HCT116 (cell line): Measurements from ENCODE around the gene SLC6A18. TPM values are rescaled to one million over a fixed set of nuclear protein-coding genes. Genes with fewer than 3 reads are reported as not detected.

Source experiments
- ATAC-seq: fragments of 200-7000 bp; cut with Tn5 transposase; 2 replicates; pipeline ENCODE4 v1.9.1; 2020; ENCODE audit warnings: mild to moderate bottlenecking, moderate library complexity
- BruUV-seq: library from RNA; stranded (reverse); fragments of 400-500 nt; replicated peaks from 2 replicates; lab custom pipeline; 2021; lab: Mats Ljungman, UMichigan
- CTCF ChIA-PET: fragments of 300-600 bp; sonication (Branson Sonifier 250); formaldehyde crosslinking; loops from one replicate; lab custom pipeline; 2021; ENCODE audit warnings: antibody characterized with exemption; lab: Charles Lee
- POLR2A ChIA-PET: fragments of 300-600, 350-600 bp; sonication (Branson Sonifier 250); formaldehyde crosslinking; loops from one replicate; lab custom pipeline; 2021; ENCODE audit warnings: antibody characterized with exemption; lab: Charles Lee
- RAD21 ChIA-PET, 2 experiments: fragments of 300-600 bp; sonication (Branson Sonifier 250); formaldehyde crosslinking; loops; one replicate each; lab custom pipeline; 2023; ENCODE audit warnings: low total read pairs in 2 of 2; ENCODE audit not compliant: uncharacterized antibody in 2 of 2, unreplicated experiment in 2 of 2, low non-redundant PET in 1 of 2; lab: Charles Lee
- DNase-seq: peaks from one replicate; pipeline ENCODE4 v3.0.0-alpha.2; 2010; ENCODE audit warnings: low read depth, low spot score
- H2AFZ ChIP-seq: fragments of 200-600 bp; shearing (Covaris generic), sonication (generic); 2 replicates; pipeline ENCODE4 v1.6.1; 2017; ENCODE audit warnings: low read depth, mixed run types, mixed read lengths, antibody characterized with exemption, low read length; ENCODE audit not compliant: poor library complexity, severe bottlenecking
- H3K27ac ChIP-seq: 2 replicates; pipeline ENCODE4 v1.5.1; 2012; ENCODE audit warnings: low read depth, low read length
- H3K27me3 ChIP-seq: fragments of 200-600 bp; sonication (generic); 2 replicates; pipeline ENCODE4 v1.6.1; 2016; ENCODE audit warnings: mixed run types, low read length, mixed read lengths; ENCODE audit not compliant: insufficient read depth
- H3K36me3 ChIP-seq, 2 experiments: fragments of 200-500 bp in 1 of 2; fragments of 200-600 bp in 1 of 2; sonication (Bioruptor generic) in 1 of 2; sonication (generic) in 1 of 2; 2 replicates each; pipeline versions ENCODE4 v1.5.1 to v1.6.1; 2014 to 2016; ENCODE audit warnings: low read length in 2 of 2, inconsistent platforms in 1 of 2, mixed read lengths in 1 of 2, mixed run types in 1 of 2; ENCODE audit not compliant: insufficient read depth in 2 of 2, control insufficient read depth in 1 of 2
- H3K4me1 ChIP-seq, 2 experiments: fragments of 200-600 bp in 1 of 2; sonication (generic) in 1 of 2; 2 replicates each; pipeline versions ENCODE4 v1.5.1 to v1.6.1; 2012 to 2017; ENCODE audit warnings: low read length in 2 of 2, inconsistent platforms in 1 of 2, mild to moderate bottlenecking in 1 of 2, mixed read lengths in 1 of 2, mixed run types in 1 of 2, moderate library complexity in 1 of 2; ENCODE audit not compliant: insufficient read depth in 2 of 2, control insufficient read depth in 1 of 2
- H3K4me2 ChIP-seq: fragments of 200-600 bp; sonication (generic); 2 replicates; pipeline ENCODE4 v1.6.1; 2017; ENCODE audit warnings: mixed run types, low read length, mixed read lengths
- H3K4me3 ChIP-seq, 2 experiments: fragments of 200-600 bp in 1 of 2; sonication (generic) in 1 of 2; replicated peaks in 1 of 2; 2 replicates each; pipeline ENCODE4 v1.5.1; 2011 to 2016; ENCODE audit warnings: low read length in 2 of 2, control low read depth in 1 of 2, low read depth in 1 of 2, mild to moderate bottlenecking in 1 of 2, mixed read lengths in 1 of 2, mixed run types in 1 of 2
- H3K79me2 ChIP-seq: fragments of 200-600 bp; sonication (generic); 2 replicates; pipeline ENCODE4 v1.6.1; 2017; ENCODE audit warnings: mild to moderate bottlenecking, mixed run types, low read length, moderate library complexity, mixed read lengths; ENCODE audit not compliant: insufficient read depth
- H3K9ac ChIP-seq: fragments of 200-600 bp; sonication (generic); 2 replicates; pipeline ENCODE4 v1.6.1; 2016; ENCODE audit warnings: low read length, mixed read lengths
- H3K9me2 ChIP-seq: fragments of 200-600 bp; sonication (generic), shearing (Covaris generic); 2 replicates; pipeline ENCODE4 v1.6.1; 2017; ENCODE audit warnings: mixed run types, mild to moderate bottlenecking, moderate library complexity; ENCODE audit not compliant: insufficient read depth
- H3K9me3 ChIP-seq, 2 experiments: fragments of 200-500 bp in 1 of 2; fragments of 200-600 bp in 1 of 2; sonication (Bioruptor generic) in 1 of 2; sonication (generic) in 1 of 2; 2 replicates each; pipeline ENCODE4 v1.6.1; 2014 to 2017; ENCODE audit warnings: low read length in 2 of 2, mixed read lengths in 2 of 2, inconsistent platforms in 1 of 2, low read depth in 1 of 2, mild to moderate bottlenecking in 1 of 2, mixed run types in 1 of 2, moderate library complexity in 1 of 2; ENCODE audit not compliant: control insufficient read depth in 1 of 2, insufficient read depth in 1 of 2
- H4K20me1 ChIP-seq: fragments of 200-600 bp; sonication (generic), shearing (Covaris generic); 2 replicates; pipeline ENCODE4 v1.6.1; 2017; ENCODE audit warnings: mixed run types, mild to moderate bottlenecking, moderate library complexity; ENCODE audit not compliant: insufficient read depth
- EGR1 ChIP-seq: IDR thresholded peaks from 2 replicates; pipeline ENCODE4 v1.6.1; 2012; ENCODE audit warnings: low read depth
- POLR2A ChIP-seq: IDR thresholded peaks from 2 replicates; pipeline ENCODE4 v1.7.0; 2011; ENCODE audit warnings: borderline replicate concordance; ENCODE audit not compliant: insufficient read depth, insufficient read length; ENCODE audit errors: extremely low read depth
- SP1 ChIP-seq: IDR thresholded peaks from 2 replicates; pipeline ENCODE4 v1.6.1; 2012; ENCODE audit warnings: low read depth
- SRF ChIP-seq: IDR thresholded peaks from 2 replicates; pipeline ENCODE4 v1.6.1; 2012; ENCODE audit warnings: low read depth
- TCF7L2 ChIP-seq: IDR thresholded peaks from 2 replicates; pipeline ENCODE4 v1.7.0; 2011; ENCODE audit warnings: borderline replicate concordance, inconsistent platforms; ENCODE audit not compliant: insufficient read depth, insufficient read length; ENCODE audit errors: extremely low read depth
- ZFX ChIP-seq: fragments of 450-650 bp; IDR thresholded peaks from 2 replicates; pipeline ENCODE4 v1.6.1; 2017
- intact Hi-C: fragments of 100-400 bp; cut with micrococcal nuclease; formaldehyde crosslinking; loops from 2 replicates; pipeline ENCODE4 v1.10.0; 2022
- total RNA-seq: library from RNA; stranded (reverse); gene quantifications from one replicate; pipeline ENCODE4 v1.2.1, GENCODE V29; 2021; ENCODE audit not compliant: unreplicated experiment
- TF ChIP-seq, protein P1 (sequence below): IDR thresholded peaks from 2 replicates; pipeline ENCODE4 v1.6.1; 2012; ENCODE audit warnings: low read depth
- TF ChIP-seq, protein P2 (sequence below): IDR thresholded peaks from 2 replicates; pipeline ENCODE4 v1.6.1; 2012
- TF ChIP-seq, protein P3 (sequence below): IDR thresholded peaks from 2 replicates; pipeline ENCODE4 v1.6.1; 2011; ENCODE audit warnings: mild to moderate bottlenecking, low read length, moderate library complexity; ENCODE audit not compliant: insufficient replicate concordance; ENCODE audit errors: extremely low read depth

The SLC6A18 gene
- total RNA-seq, 1 experiment from 2014 or later = not detected

DNA sequence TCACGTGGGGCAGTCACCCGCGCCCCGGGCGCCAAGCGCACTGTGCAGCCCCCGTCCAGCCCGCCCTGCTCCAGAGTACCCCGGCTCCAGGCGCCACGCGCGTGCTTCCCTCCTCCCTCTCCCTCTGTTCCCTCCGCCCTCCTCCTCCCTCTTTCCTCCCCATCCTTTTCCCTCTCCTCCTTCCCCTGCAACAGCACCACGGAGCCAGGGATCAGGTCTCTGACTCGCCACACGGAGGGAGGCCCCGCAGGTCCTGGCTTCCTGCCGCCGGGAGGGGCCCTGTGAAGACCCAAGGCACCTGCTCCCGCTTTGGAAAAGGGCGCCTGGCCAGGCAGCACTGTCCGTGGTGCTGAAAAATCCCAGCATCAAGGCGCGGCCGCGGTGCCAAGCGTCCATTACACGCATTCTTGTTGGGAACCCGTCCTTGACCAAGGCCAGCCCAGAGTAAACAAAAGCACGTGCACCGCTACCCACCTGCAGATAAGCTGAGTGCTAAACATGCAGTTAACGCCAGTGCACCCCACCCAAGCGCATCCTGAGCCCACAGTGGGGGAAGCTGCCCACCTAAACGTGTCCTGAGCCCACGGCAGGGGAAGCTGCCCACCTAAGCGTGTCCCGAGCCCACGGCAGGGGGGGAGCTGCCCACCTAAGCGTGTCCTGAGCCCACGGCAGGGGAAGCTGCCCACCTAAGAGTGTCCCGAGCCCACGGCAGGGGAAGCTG is 21.7 kb downstream of the SLC6A18 start:
- ATAC-seq (peak; percentile 43; the same call in 1 of the 2 replicates), DNase-seq (no peak)
- Histone ChIP-seq H3K9me3 (no peaks in the 10 kb centered on the region), H3K4me2 (no peak overlapping the region), H3K9ac (no peak overlapping the region), H2AFZ (no peak overlapping the region), H3K27ac (no peak overlapping the region), H3K79me2 (no peaks in the 10 kb centered on the region), H3K9me2 (no peaks in the 10 kb centered on the region), H4K20me1 (no peaks in the 10 kb centered on the region), H3K36me3 (no peaks in the 10 kb centered on the region), H3K4me3 (no peak overlapping the region), H3K27me3 (no peaks in the 10 kb centered on the region), H3K4me1 (peaks cover 0 to 2% of the 10 kb centered on the region in 2 experiments; a peak in 1 of 4 replicates)
- RAD21 ChIA-PET = no interaction called here
- intact Hi-C loops = no loop called here
- CTCF ChIA-PET = no interaction called here
- no TSS peak for BruUV-seq
- TF ChIP-seq, protein P1, sequence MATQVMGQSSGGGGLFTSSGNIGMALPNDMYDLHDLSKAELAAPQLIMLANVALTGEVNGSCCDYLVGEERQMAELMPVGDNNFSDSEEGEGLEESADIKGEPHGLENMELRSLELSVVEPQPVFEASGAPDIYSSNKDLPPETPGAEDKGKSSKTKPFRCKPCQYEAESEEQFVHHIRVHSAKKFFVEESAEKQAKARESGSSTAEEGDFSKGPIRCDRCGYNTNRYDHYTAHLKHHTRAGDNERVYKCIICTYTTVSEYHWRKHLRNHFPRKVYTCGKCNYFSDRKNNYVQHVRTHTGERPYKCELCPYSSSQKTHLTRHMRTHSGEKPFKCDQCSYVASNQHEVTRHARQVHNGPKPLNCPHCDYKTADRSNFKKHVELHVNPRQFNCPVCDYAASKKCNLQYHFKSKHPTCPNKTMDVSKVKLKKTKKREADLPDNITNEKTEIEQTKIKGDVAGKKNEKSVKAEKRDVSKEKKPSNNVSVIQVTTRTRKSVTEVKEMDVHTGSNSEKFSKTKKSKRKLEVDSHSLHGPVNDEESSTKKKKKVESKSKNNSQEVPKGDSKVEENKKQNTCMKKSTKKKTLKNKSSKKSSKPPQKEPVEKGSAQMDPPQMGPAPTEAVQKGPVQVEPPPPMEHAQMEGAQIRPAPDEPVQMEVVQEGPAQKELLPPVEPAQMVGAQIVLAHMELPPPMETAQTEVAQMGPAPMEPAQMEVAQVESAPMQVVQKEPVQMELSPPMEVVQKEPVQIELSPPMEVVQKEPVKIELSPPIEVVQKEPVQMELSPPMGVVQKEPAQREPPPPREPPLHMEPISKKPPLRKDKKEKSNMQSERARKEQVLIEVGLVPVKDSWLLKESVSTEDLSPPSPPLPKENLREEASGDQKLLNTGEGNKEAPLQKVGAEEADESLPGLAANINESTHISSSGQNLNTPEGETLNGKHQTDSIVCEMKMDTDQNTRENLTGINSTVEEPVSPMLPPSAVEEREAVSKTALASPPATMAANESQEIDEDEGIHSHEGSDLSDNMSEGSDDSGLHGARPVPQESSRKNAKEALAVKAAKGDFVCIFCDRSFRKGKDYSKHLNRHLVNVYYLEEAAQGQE = peak; percentile 86
- TF ChIP-seq TCF7L2 = peak; percentile 65
- TF ChIP-seq SP1 = no peak
- POLR2A ChIA-PET = no interaction called here

DNA sequence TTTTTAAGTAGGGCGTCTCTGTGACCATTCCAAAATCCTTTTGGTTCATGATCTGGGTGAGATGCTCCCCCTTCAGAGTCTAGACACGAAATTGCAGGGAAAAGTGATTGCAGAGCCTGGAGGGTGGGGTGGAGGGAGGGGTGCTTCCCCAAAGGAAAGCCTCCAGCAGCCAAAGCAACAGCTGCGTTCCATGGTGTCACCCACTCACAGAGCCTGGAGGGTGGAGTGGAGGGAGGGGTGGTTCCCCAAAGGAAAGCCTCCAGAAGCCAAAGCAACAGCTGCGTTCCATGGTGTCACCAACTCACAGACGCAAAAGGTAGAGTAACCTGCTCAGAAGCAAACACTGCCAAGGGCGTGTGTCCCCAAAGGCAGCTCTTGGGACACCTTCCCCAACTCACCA is 22.6 kb downstream of the SLC6A18 start:
- POLR2A ChIA-PET = no interaction called here

More for the DNA sequence above, 22.6 kb downstream of the SLC6A18 start:
- BruUV-seq = no TSS peak
- H3K4me3 ChIP-seq = no peak overlapping the region
- TF ChIP-seq, protein P2, sequence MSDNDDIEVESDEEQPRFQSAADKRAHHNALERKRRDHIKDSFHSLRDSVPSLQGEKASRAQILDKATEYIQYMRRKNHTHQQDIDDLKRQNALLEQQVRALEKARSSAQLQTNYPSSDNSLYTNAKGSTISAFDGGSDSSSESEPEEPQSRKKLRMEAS = no peak
- TF ChIP-seq EGR1 (no peak), POLR2A (no peak), SRF (no peak), ZFX (no peak)
- TF ChIP-seq, protein P3, sequence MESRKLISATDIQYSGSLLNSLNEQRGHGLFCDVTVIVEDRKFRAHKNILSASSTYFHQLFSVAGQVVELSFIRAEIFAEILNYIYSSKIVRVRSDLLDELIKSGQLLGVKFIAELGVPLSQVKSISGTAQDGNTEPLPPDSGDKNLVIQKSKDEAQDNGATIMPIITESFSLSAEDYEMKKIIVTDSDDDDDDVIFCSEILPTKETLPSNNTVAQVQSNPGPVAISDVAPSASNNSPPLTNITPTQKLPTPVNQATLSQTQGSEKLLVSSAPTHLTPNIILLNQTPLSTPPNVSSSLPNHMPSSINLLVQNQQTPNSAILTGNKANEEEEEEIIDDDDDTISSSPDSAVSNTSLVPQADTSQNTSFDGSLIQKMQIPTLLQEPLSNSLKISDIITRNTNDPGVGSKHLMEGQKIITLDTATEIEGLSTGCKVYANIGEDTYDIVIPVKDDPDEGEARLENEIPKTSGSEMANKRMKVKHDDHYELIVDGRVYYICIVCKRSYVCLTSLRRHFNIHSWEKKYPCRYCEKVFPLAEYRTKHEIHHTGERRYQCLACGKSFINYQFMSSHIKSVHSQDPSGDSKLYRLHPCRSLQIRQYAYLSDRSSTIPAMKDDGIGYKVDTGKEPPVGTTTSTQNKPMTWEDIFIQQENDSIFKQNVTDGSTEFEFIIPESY = no peak
- TF ChIP-seq, all 23 proteins: peak for 0
- Histone ChIP-seq H3K9me3 (no peaks in the 10 kb centered on the region), H3K27ac (no peak overlapping the region), H3K9me2 (no peaks in the 10 kb centered on the region), H2AFZ (no peak overlapping the region), H4K20me1 (no peaks in the 10 kb centered on the region), H3K9ac (no peak overlapping the region), H3K4me2 (no peak overlapping the region), H3K36me3 (no peaks in the 10 kb centered on the region), H3K79me2 (no peaks in the 10 kb centered on the region), H3K4me1 (peaks cover 0 to 2% of the 10 kb centered on the region in 2 experiments; a peak in 1 of 4 replicates), H3K27me3 (no peaks in the 10 kb centered on the region)
- RAD21 ChIA-PET = no interaction called here
- DNase-seq = no peak
- ATAC-seq = no peak
- CTCF ChIA-PET = no interaction called here
- intact Hi-C loops = no loop called here
